Stimulated activated naive CD4-positive, alpha-beta T cell (primary cell): ENCODE data around the gene EMC9.

Source experiments
- DNase-seq, 6 experiments: peaks; one replicate each; lab custom pipeline; 2025; lab: John Stamatoyannopoulos, UW

EMC9 gene

GRCh38 chr14:24131549-24131966, 9.8 kb downstream of the EMC9 start:
- DNase-seq = no peak

GRCh38 chr14:24130717-24131548, 10.5 kb downstream of the EMC9 start:
- no peak for DNase-seq

- DNase-seq = no peak
Observed at GRCh38 chr14:24130380-24130716, 11.0 kb downstream of the EMC9 start, which contains the start of gene FITM1. Gene FITM1 (plus strand): TSS chr14:24130659. CDS start chr14:24131564, 905 bp downstream.

- DNase-seq = no peak
Observed at GRCh38 chr14:24129410-24129998, 11.9 kb downstream of the EMC9 start.

GRCh38 chr14:24127673-24128072, 13.7 kb downstream of the EMC9 start:
- no peak for DNase-seq

- no peak for DNase-seq
Observed at GRCh38 chr14:24126939-24127338, 14.5 kb downstream of the EMC9 start.

GRCh38 chr14:24123424-24124417, 17.7 kb downstream of the EMC9 start:
- DNase-seq = no peak

- no peak for DNase-seq
Observed at GRCh38 chr14:24122898-24123297, 18.5 kb downstream of the EMC9 start.

- no peak for DNase-seq
Observed at GRCh38 chr14:24122416-24122815, 19.0 kb downstream of the EMC9 start.

- DNase-seq = no peak
Observed at GRCh38 chr14:24121210-24121609, 20.2 kb downstream of the EMC9 start.

- DNase-seq = no peak
Observed at GRCh38 chr14:24119691-24120090, 21.7 kb downstream of the EMC9 start.

- DNase-seq = no peak
Observed at GRCh38 chr14:24117179-24117578, 24.2 kb downstream of the EMC9 start.

GRCh38 chr14:24116128-24116814, 25.1 kb downstream of the EMC9 start:
- no peak for DNase-seq

GRCh38 chr14:24115422-24116127, 25.8 kb downstream of the EMC9 start:
- DNase-seq = no peak

- peak; percentile 98 to 100 (median 100) for DNase-seq
Observed at GRCh38 chr14:24114532-24115421, 26.6 kb downstream of the EMC9 start, which contains the start of the genes DCAF11 and NRL. Gene DCAF11 (plus strand): TSS chr14:24114777. CDS start chr14:24115595, 818 bp downstream. Gene NRL (minus strand): TSS chr14:24114949. CDS start chr14:24082848, 32,101 bp downstream.

- peak; percentile 69 to 97 (median 92) for DNase-seq
Observed at GRCh38 chr14:24113801-24114531, 27.4 kb downstream of the EMC9 start.

GRCh38 chr14:24113379-24113800, 28.0 kb downstream of the EMC9 start:
- DNase-seq = no peak

- DNase-seq = no peak
Observed at GRCh38 chr14:24110523-24110922, 30.9 kb downstream of the EMC9 start.

GRCh38 chr14:24110060-24110459, 31.3 kb downstream of the EMC9 start:
- DNase-seq = no peak
